Skeletal muscle tissue (tissue), 4 donors: ENCODE results near the gene IZUMO2. TPM values are rescaled to one million over a fixed set of nuclear protein-coding genes. Genes with fewer than 3 reads are reported as not detected.
A peak's percentile ranks its signal among the peaks of the same experiment; 100 is the strongest.

ENCODE experiments used
- H3K27ac ChIP-seq: one replicate; pipeline ENCODE4 v1.7.0; 2013; ENCODE audit warnings: mild to moderate bottlenecking, low read depth, low read length, inconsistent platforms
- H3K27me3 ChIP-seq, 3 donors: one replicate each; pipeline ENCODE4 v1.7.0; 2013; ENCODE audit warnings: low read length in 3 of 3; ENCODE audit not compliant: control insufficient read depth in 3 of 3, insufficient read depth in 3 of 3
- H3K36me3 ChIP-seq, 3 donors: one replicate each; pipeline ENCODE4 v1.7.0; 2013; ENCODE audit warnings: low read length in 3 of 3; ENCODE audit not compliant: control insufficient read depth in 3 of 3, insufficient read depth in 3 of 3
- H3K4me1 ChIP-seq, 3 donors: one replicate each; pipeline ENCODE4 v1.7.0; 2013; ENCODE audit warnings: low read length in 3 of 3, mild to moderate bottlenecking in 3 of 3; ENCODE audit not compliant: control insufficient read depth in 3 of 3, insufficient read depth in 3 of 3
- H3K4me3 ChIP-seq, 3 donors: one replicate each; pipeline ENCODE4 v1.7.0; 2013; ENCODE audit warnings: low read length in 3 of 3
- H3K9ac ChIP-seq, 3 donors: one replicate each; pipeline ENCODE4 v1.7.0; 2013; ENCODE audit warnings: low read length in 3 of 3, mild to moderate bottlenecking in 3 of 3, moderate library complexity in 2 of 3, low read depth in 1 of 3
- H3K9me3 ChIP-seq, 3 donors: one replicate each; pipeline ENCODE4 v1.7.0; 2013; ENCODE audit warnings: low read length in 3 of 3; ENCODE audit not compliant: control insufficient read depth in 3 of 3
- total RNA-seq: library from RNA; depleted of rRNA; stranded (reverse); fragments of >200 nt; gene quantifications from one replicate; pipeline ENCODE4 v1.2.3, GENCODE V29; 2014
- donor health status: Osteomylitis.

The IZUMO2 gene
- total RNA-seq, 1 donor from 2014 or later, result not detected

DNA sequence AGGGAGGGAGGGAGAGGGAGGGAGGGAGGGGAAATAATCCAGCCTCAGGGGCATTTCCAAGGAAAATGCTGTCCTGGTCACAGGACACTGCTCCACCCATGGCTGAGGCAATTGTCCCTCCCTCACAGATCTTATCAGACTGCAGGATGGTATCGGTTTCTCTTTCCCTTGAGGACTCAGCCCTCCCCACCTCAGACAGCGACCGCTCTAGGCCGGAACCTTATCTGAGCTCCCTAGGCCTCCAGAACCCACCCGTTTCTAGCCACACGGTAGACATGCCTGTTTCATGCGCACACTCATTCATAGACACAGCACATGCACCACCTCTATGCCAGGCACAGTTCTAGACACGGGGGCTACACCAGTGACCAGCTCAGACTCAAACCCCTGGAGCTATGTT is 10.0 kb upstream of the IZUMO2 start:
- H3K4me1 ChIP-seq, result no peaks in the 10 kb centered on the region
- H3K27ac ChIP-seq, result no peak overlapping the region
- H3K27me3 ChIP-seq, result peaks cover 0 to 16% (median 3%) of the 10 kb centered on the region in 3 donors
- H3K9me3 ChIP-seq, result no peaks in the 10 kb centered on the region
- no peak overlapping the region for H3K4me3 ChIP-seq
- no peak overlapping the region for H3K9ac ChIP-seq
- H3K36me3 ChIP-seq, result no peaks in the 10 kb centered on the region

DNA sequence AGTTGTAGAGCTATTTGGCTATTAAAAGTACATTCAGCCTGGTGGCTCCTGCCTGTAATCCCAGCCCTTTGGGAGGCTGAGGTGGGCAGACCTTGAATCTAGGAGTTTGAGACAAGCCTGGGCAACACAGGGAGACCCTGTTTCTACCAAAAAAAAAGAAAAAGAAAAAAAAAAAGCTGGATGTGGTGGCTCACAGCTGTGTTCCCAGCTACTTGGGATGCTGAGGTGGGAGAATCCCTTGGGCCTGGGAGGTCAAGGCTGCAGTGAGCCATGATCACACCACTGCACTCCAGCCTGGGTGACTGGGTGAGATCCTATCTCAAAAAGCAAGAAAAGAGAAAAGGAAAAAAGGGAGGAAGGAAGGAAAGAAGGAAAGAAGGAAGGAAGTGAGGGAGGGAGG is 9.6 kb upstream of the IZUMO2 start:
- Histone ChIP-seq H3K9me3 (no peaks in the 10 kb centered on the region), H3K9ac (no peak overlapping the region), H3K27me3 (peaks cover 2 to 16% (median 5%) of the 10 kb centered on the region in 3 donors), H3K4me3 (no peak overlapping the region), H3K36me3 (no peaks in the 10 kb centered on the region), H3K27ac (no peak overlapping the region), H3K4me1 (no peaks in the 10 kb centered on the region)

DNA sequence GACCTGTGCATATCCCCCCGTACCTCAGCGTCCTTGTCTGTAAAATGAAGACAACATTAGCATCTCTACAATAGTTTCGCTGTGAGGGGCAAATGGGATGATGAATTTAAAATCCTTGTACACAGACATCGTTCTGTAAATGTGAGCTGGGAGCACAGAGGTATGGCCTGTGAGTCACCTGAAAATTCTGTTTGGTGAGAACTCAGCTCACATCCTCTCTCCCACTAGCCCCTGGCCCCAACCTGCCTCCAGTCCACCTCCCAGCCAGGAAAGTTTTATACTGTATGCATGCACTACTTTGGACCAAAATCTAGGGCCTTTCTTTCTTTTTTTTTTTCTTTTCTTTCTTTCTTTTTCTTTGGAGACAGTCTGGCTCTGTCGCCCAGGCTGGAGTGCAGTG is 8.7 kb upstream of the IZUMO2 start:
- H3K9ac ChIP-seq, result no peak overlapping the region
- H3K4me1 ChIP-seq, result no peaks in the 10 kb centered on the region
- no peak overlapping the region for H3K27ac ChIP-seq
- H3K4me3 ChIP-seq, result no peak overlapping the region
- no peaks in the 10 kb centered on the region for H3K36me3 ChIP-seq
- H3K27me3 ChIP-seq, result peaks cover 7 to 22% (median 10%) of the 10 kb centered on the region in 3 donors
- H3K9me3 ChIP-seq, result no peaks in the 10 kb centered on the region

DNA sequence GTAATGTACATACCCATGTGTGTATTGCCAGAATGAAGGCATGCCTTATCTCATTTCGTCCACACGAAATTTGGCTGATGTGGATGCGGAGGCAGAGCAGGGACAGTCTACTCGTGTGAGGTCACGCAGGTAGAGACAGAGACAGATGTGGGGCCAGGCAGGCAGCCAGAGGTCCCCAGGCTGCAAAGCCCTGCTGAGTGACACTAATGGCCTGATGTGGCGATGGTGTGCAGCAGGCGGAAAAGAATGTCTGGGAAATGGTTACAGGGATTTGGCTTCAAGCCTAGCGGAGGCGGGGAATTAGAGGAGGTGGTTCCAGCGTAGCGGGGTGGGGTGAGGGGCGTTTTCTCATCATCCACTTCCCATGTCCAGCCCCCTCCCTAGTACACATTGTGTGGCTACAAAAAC is 4.2 kb upstream of the IZUMO2 start:
- Histone ChIP-seq H3K36me3 (no peaks in the 10 kb centered on the region), H3K4me1 (no peaks in the 10 kb centered on the region), H3K9ac (no peak overlapping the region), H3K9me3 (no peaks in the 10 kb centered on the region), H3K27ac (no peak overlapping the region), H3K4me3 (no peak overlapping the region), H3K27me3 (peaks cover 13 to 37% (median 22%) of the 10 kb centered on the region in 3 donors)

DNA sequence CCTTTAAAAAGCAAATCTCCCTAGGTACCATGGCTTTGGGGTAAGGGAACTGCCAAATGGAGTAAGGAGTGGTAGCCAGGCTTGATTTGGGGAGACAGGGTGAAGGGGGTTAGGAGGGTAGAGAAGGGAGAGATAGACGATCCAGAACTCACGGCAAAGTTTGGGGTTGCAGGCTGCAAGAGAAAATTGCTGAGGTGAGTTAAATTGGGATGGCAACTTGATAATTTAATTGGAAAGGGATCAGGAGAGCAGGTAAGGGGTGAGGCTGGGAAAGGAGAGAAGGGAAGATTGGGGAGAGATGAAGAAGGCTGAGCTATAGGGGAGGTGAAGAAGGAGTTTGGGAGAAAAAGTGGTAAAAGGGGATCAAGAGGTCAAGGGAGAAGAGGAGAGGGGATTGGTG is 4.0 kb downstream of the IZUMO2 start:
- no peaks in the 10 kb centered on the region for H3K36me3 ChIP-seq
- H3K27ac ChIP-seq, result no peak overlapping the region
- peaks cover 2 to 3% (median 3%) of the 10 kb centered on the region in 3 donors for H3K9me3 ChIP-seq
- peaks cover 0 to 12% (median 7%) of the 10 kb centered on the region in 3 donors for H3K27me3 ChIP-seq
- H3K4me1 ChIP-seq, result no peaks in the 10 kb centered on the region
- no peak overlapping the region for H3K4me3 ChIP-seq
- no peak overlapping the region for H3K9ac ChIP-seq

DNA sequence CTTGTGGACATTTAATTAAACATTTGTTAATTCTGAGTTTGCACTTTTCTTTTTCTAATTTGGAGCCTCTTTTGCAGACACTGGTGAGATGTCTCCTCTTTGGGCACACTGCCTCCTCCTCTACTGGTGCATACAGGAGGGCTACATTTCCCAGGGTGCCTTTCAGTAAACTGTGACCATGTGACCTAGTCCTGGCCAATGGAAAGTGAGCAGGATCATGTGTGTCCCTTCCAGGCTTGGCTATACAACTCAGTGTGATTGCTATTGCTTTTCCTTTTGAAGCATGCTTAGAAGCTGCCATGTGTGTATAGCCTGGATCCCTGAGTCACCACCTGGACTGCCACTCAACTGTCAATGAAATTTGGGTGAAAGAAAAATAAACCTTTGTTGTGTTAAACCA is 4.5 kb downstream of the IZUMO2 start:
- Histone ChIP-seq H3K27ac (no peak overlapping the region), H3K9ac (no peak overlapping the region), H3K9me3 (peaks cover 2 to 3% (median 3%) of the 10 kb centered on the region in 3 donors), H3K4me1 (no peaks in the 10 kb centered on the region), H3K4me3 (no peak overlapping the region), H3K27me3 (peaks cover 0 to 11% (median 7%) of the 10 kb centered on the region in 3 donors), H3K36me3 (no peaks in the 10 kb centered on the region)

DNA sequence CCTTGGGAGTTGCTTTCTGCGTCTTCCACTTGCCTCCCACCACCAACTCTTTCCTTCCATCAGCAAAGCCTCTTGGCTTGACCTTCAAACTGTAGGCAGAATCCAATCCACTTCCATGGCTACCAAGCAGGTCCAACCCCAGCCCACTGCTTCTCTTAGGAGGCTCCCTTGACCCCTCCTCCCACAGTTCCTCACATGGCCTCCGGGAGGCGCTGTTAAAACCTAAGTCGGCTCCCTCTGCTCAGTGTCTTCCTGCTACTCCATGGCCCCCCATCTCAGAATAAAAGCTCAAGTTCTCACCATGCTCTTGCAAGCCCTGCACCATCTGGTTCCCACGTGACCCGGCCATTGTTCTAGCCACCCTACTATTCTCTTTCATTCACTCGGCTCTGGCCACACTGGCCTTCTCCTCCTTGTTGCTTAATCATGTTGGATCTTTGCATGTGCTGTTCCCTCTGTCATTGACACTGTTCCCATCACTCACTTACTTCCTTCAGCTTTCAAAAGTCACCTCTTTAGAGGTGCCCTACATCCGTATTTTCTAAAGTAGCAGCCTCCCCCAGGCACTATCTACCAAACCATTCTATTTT is 7.5 kb downstream of the IZUMO2 start:
- H3K4me1 ChIP-seq, result no peaks in the 10 kb centered on the region
- no peak overlapping the region for H3K4me3 ChIP-seq
- no peaks in the 10 kb centered on the region for H3K36me3 ChIP-seq
- peaks cover 2 to 3% (median 3%) of the 10 kb centered on the region in 3 donors for H3K9me3 ChIP-seq
- no peak overlapping the region for H3K27ac ChIP-seq
- peaks cover 0 to 3% (median 0%) of the 10 kb centered on the region in 3 donors for H3K27me3 ChIP-seq
- H3K9ac ChIP-seq, result no peak overlapping the region

DNA sequence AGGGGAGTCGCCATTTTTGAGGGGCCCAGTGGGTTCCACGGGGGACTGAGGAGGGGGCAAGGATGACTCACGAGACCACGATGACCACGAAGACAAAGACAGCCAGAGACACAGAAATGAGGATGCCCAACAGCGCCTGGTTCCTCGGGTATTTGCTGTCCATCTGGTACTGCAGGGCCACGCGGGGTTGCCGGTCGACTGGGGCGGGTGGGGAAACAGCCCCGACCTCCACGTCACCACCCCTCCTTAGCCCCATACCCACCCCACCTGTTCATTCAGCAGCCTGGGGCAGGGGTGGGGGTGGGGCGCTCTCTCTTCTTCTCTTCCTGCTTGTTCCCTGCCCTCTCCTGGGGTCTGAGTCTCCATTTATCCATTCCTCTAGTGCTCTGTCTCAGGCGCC is 8.6 kb downstream of the IZUMO2 start:
- Histone ChIP-seq H3K4me1 (no peaks in the 10 kb centered on the region), H3K36me3 (no peaks in the 10 kb centered on the region), H3K27me3 (peaks cover 0 to 3% (median 0%) of the 10 kb centered on the region in 3 donors), H3K27ac (no peak overlapping the region), H3K4me3 (no peak overlapping the region), H3K9ac (no peak overlapping the region), H3K9me3 (peaks cover 2 to 3% (median 3%) of the 10 kb centered on the region in 3 donors)

DNA sequence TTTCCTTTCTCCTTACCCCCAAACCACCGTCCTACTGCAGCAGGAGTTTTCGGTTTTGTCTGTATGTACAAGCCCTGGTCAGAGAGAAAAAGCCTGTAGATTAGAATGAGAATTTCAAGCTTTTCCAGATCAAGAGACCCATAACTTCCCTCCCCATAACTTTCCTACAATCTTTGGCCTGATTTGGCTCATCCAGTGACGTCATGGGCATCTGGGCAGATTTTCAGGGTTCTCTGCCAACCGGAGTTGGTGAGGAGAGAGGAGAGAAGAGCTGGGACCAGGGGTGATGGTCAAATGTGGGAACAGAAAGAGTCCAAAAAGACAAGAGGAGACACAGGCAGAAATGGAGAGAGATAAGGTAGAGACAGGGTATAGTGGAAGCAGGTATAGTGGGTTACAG is 10.5 kb downstream of the IZUMO2 start:
- Histone ChIP-seq H3K9ac (no peak overlapping the region), H3K4me1 (peaks cover 0 to 4% (median 0%) of the 10 kb centered on the region in 3 donors), H3K27ac (no peak overlapping the region), H3K9me3 (no peaks in the 10 kb centered on the region), H3K27me3 (peaks cover 0 to 3% (median 0%) of the 10 kb centered on the region in 3 donors), H3K4me3 (no peak overlapping the region), H3K36me3 (no peaks in the 10 kb centered on the region)

DNA sequence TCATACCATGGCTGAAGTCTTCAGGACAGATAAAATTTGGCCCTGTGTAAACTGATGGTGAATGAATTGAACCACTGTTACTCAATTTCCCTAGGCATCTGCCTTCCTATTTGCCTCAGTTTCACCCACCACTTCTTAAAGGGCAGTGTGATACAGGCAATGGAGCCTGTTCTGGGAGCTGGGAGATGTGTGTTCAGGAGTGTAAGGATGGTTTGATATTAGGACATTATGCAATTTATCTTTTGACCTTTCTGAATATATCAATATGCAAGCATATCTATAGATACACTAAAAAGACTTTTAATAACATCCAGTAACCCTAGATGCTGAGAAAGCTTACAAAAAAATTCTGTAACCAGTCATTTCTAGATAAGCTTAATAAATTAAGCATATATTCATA is 14.6 kb downstream of the IZUMO2 start:
- Histone ChIP-seq H3K36me3 (no peaks in the 10 kb centered on the region), H3K4me1 (peaks cover 0 to 6% (median 3%) of the 10 kb centered on the region in 3 donors), H3K4me3 (peak overlapping the region; percentile 78 to 95 (median 94)), H3K27ac (no peak overlapping the region), H3K9me3 (no peaks in the 10 kb centered on the region), H3K9ac (peak overlapping the region in 1 of 3 donors; percentile 85), H3K27me3 (no peaks in the 10 kb centered on the region)
